GM19468 (cell line): ENCODE measurements around the gene SAMMSON.

Experiments
- ATAC-seq: cut with Tn5 transposase; IDR thresholded peaks from one replicate; pipeline ENCODE4 v1.9.1; 2021; ENCODE audit warnings: mild to moderate bottlenecking, moderate library complexity, moderate number of reproducible peaks; ENCODE audit not compliant: unreplicated experiment; ENCODE audit errors: extremely low read depth

SAMMSON gene

DNA sequence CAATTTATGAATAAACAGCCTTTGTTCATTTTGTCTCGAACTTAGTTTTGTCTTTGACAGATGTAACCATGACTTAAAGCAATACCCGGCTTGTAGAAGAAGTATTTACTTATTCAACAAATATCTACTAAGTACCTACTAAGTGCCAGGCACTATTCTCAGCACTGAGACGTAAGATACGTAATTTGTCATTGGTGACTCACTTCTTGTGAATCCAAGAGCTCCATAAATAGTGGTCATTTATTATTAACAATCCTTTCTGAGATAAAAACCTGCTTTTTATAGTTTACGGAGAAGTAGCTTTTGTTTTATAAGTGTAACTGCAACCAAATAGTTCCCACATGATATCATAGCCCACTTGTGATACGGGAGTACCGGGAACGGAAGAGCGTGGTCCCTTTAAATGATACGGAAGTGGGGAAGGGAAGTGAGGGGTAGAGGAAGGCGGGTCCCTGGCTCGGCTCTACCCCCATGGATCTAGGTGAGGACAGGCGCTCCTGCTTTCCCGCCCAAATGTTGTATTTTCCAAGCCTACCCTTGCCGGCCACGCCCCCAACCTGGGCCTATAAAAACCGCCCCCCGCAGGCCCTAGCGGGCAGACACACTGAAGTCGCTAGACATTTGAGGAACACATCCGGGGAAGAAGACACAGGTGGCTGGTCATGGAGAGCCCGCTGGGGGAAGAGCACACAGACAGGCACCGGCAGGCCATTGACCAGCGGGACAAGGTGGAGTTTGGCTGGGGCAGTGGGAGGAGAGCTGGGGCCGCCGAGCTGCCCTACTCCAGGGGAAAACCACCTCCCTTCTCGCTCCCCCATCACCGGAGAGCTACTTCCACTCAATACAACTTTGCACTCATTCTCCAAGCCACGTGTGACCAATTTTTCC is at the start of gene SAMMSON:
Gene SAMMSON, plus strand, starts transcription at position 594 of the 888 bp plus-strand sequence.
- ATAC-seq = no peak

DNA sequence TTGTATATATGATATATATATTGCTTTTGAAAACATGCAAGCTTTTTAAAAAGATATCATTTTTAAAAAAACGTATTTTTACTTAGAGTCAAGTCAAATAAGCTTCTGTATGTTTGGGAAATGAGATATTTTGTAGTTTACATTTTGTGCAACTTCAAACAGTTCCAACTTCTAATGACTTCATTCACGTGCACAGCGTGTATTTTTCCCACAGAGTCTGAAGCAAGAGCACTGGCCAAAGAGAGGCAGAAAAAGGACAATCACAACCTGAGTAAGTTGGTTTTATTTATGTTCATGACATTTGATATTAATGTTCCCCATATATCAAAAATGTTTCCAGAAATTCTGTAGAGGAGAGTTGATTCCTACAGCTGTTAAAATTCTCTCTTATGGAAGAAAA is 47.9 kb upstream of the SAMMSON start:
- no peak for ATAC-seq

DNA sequence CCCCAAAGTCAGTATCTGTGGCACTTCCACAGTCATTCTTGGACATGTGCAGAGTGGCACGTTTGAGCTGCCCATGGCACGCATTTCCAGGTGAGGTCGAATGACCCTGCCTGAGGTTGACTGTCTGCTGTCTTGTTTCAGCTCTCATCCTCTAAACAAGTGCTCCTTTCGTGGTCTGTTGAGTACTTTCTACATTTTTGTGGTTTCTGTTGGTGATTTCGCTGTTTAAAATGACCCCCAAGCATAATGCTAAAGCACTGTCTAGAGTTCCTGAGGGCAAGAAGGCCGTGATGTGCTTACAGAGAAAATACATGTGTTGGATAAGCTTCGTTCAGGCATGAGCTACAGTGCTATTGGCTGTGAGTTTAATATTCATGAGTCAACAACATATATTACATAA is 40.0 kb upstream of the SAMMSON start:
- ATAC-seq = no peak

DNA sequence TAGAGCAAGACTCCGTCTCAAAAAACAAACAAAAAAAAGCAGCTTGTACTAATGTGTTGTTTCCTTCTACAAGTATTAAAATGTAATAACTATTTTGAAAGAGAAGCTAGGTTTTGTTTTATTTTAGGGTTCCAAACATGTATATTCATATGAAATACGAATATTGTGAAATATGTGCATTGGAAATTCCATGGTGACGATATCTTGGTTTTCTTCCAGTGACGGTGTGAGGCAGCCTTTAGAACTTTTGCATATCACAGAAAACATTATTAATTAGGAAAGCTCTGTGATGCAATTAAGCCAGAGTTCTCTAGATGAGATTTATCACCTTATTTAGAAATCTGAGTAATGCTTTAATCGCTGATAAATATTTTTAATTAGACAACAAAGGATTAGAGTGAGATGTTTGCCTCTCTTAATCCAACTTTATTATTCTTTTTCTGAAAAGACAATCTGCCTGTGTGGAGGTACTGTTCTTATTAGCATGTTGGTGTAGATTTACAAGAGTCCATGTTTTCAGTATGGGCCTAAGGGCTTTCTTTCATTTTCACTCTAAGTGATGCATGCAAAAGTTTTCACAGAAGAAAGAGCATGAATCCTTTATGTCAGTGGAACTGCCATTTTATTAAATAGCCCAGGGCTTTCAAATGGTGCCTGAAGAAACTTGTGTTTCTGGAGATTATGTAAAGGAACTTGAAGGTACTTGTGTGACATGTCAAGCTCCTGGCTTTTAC is 37.7 kb upstream of the SAMMSON start:
- ATAC-seq = no peak

DNA sequence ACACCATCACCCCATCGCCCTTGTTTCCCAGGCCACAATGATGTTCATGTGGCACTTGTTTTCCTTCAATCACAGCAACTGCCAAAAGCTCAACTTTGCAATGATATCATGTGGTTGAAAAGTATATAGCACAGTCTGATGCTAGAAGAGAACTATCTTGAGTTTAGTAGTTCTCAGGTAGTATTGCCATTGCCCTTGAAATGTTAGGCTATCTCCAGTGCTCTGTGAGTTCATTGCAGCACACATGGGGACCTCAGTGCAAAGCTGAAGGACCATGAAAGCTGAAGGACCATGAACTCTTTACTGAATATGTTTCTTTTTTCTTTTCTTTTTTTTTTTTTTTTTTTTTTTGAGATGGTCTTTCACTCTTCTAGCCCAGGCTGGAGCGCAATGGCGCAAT is 35.9 kb upstream of the SAMMSON start:
- ATAC-seq = no peak

DNA sequence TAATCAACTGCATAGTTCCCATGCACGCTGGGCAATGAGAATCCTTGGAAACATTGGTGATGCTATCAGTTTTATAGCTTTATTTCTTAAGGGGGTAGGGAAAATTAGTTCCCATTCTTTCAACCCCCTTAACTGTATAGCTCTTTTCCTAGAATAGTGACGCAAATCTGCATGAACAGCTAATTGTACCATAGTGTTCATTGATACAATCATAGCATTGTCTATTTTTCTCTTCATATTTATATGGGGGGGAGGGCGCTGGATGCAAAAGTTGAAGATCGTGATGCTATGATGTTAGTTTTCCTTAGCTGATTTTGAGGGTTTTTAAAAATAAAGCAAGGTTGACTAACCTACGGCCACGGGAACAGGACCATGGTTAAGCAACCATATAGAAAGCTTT is 32.4 kb upstream of the SAMMSON start:
- ATAC-seq = no peak

DNA sequence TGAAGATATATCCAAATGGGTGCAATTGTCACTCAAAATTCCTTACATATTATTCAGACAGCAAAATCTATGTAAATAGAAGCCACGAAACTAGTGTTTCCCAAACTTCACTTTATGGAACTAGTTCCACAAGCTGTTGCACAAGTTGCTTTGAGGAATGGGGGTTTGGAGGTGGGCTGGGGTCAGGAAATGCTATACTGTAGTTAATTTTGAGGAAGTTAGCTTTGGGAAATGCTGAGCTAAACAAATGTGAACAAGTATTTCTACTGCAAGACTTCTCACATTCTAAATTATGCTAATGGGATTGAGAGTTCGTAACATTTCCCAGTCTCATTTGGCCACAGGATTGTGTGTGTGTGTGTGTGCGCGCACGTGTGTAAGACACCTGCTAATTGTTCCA is 28.7 kb upstream of the SAMMSON start:
- ATAC-seq = no peak

DNA sequence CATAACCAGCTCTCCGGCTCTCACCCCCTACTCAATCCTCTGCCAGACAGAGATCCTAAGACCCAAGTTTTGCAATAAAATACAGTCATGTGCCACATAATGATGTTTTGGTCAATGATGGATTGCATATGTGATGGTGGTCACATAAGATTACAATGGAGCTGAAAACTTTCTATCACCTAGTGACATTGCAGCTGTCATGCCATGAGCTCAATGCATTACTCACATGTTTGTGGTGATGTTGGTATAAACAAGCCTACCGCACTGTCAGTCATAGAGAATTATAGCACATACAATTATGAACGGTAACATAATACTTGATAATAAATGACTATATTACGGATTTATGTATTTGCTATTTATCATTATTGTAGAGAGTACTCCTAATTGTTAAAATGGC is 26.9 kb upstream of the SAMMSON start:
- ATAC-seq = no peak

DNA sequence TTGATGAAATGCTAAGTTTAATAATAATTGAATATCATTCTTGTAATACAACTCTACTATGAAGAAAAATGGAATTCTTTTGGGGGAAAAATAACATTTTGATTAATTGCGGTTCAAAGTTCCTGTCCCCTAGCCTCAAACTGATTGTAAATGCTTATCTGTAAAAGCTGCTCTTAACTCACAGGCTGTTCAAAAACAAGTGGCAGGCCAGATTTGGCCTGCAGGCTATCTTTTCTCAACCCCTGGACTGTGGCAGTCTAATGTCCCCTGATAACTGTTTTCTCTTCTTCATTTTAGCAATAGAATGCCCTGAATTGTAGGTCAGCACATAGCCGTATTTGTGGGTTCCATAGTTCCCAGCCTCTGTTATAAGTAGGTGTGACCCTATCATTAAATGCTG is 23.5 kb upstream of the SAMMSON start:
- no peak for ATAC-seq

DNA sequence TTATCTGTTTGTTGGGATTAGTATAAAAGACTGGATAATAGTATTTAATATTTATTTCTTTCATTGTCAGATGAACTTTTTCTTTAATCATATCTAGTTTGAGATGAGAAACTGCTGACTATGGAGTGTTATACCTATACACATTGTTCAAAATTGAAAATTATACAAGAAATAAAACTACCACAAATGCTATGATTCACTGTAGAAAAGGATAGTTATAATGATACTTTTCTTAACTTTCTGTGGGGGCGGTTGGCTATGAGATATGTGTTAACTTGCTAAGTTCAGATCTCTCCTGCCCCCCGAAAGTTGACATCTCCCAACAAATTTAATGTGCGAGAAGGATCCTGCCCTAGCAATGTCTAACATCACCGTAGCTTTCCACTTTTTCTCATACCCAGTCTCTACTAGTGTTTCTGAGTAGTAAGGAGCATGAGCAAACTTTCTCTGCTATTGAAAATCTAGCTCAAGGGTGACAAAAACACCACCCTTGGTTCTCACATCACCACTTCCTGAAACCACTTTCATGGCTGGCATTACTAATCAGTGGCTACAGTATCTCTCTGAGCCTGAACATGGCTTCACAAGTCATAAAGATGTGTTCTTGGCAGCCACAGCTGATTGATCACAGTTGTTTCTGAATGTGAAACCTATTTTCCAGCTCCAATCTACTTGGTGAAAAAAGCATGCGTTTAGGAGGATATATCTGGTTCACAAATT is 15.8 kb upstream of the SAMMSON start:
- no peak for ATAC-seq

DNA sequence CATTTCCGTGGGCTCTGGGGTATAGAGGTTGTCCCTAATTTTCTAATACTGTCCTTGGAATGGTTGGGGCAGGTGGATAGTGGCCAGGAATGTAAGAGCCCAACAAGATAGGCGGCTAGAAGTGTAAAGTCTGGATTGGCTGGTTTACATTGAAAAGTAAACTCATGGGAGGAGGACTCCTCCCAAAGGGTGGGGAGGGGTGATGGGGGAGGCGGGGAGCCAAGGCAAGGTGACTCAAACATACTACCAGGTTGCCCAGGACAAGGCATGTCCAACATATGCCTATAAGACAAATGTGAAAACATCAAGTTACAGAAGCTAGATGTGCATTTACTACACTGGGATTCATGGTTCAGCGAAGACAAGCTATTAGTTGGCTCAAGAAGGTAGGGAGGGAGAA is 14.3 kb upstream of the SAMMSON start:
- ATAC-seq = no peak

DNA sequence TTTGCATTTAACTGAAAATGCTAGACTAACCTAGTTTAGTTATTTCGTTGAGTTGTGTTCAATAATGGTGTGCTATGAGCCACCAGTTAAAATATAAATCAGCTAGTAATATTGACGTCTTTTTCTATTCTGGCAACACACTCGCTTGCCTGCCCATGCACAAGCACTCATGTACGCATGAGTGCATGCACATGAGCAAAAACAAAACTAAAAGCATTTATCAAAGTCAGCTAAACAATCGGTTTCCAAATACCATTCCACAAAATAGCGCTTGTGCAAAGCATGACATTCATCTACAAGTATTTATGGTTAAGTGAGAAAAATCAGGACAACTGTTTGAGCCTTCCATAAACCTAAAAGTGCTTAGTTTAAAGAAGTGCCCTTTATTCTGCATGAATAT is 13.1 kb upstream of the SAMMSON start:
- ATAC-seq = no peak

DNA sequence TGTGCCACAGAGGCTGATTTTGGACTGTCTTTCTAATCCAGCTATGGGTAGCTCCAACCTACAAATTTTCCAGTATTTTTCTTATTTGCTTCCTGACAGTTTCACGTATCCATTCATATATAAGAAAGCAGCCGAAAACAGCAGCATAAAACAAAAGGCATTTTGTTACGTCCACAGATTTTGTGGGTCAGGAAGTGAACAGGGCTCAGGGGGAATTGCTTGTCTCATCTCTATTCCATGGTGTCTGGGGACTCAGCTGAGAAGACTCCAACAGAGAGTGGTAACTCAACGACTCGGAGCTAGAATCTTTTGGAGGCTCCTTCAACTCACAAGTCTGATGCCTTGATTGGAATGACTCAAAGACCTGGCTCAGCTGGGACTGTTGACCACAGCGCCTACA is 11.7 kb upstream of the SAMMSON start:
- ATAC-seq = no peak

DNA sequence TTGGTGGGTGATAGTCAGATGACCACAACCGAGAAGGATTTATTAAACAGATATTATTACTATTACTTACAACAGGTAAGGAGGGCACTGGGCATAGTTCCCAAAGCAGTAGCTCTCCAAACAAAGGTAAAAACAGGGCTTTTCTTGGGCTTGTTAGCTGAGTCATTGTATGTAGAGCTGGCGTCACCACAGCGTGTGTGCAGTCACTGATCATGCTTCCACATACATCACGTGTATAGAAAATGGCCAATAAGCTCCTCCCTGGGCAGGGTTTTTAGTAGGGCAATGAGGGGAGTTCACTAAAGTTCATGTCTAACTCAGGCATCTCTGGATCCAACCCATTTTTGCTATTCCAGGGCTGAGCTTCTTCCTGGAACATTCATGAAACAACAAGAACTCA is 5.8 kb upstream of the SAMMSON start:
- ATAC-seq = no peak

DNA sequence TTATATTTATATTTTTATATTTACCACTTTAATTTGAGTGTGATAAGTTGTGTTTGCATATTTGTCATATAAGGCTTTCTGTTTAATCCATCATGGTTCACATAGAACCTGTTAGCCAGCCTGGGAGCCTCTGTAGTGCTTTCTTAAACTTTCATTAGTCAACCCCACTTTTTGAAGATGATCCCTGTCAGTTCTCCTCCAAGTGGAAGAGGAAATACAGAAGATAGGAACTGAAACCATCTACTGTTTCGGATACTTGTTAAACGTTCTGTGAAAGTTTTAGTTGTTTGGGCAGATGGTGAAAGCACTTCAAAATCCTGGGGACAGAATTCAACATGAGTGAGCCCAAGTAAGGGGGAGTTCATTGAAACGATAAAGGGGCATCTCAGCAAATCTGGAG is 4.6 kb upstream of the SAMMSON start:
- no peak for ATAC-seq

DNA sequence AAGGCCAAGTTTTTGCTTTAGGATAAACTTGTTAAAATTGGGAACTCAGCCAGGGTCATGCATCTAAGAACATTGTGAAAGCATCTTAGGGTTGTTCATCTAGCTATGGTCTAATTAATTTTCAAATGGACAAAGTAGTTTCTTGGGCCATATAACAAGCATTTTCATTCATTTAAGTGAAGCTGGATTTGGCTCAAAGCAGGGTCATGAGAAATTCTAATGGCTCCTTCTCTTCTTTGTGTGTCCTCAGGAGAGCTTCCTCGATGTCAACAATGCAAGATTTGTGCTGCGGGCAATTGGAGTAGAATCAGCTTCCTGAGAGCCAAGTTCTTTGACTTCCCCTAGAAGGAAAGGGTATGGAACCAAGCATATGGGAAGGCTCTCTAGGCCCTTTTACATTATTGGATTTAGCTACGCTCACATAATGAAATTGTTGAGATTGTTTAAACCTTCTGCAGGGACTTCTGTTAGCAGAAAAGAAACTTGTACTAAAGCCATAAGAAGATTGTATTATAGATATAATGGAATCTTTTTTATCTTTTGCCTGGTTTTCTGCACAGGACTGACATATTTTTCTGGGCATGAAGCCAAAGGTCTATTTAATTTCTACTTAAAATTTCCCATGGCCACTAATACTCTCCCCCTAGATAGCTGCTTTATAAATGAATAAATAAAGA is 1.8 kb upstream of the SAMMSON start:
- ATAC-seq = no peak

DNA sequence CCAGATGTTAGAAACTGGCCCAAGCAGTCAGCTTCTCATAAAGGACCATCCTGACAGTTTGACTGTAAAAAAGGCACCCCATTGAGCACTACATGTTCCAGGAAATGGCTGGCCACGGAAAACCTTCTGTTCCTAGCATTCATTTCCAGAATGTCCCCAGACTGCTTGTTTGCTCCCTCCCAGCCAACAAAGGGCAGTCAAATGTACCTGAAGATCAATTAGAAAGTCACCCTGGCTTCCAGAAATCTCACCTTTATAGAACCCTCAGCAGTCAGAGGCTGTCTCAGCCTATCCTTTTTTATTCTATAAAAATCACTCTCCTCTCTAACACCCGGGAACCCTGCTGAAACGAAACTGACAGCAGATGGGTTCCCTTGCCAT is 784 bp upstream of the SAMMSON start:
- ATAC-seq = no peak

DNA sequence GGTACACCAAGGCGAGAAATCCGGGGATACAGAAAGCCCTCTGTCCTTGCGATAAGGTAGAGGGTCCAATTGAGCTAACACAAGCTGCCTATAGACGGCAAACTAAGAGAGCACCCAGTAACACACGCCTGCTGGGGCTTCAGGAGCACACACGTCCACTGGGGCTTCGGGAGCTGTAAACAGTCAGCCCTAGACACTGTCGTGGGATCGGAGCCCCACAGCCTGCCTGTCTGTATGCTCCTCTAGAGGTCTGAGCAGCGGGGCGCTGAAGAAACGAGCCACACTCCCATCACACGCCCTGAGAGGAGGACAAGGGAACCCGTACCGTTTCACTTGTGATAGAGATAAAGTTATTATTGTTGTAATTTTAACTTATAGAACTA is 486 bp downstream of the SAMMSON start:
- ATAC-seq = no peak

DNA sequence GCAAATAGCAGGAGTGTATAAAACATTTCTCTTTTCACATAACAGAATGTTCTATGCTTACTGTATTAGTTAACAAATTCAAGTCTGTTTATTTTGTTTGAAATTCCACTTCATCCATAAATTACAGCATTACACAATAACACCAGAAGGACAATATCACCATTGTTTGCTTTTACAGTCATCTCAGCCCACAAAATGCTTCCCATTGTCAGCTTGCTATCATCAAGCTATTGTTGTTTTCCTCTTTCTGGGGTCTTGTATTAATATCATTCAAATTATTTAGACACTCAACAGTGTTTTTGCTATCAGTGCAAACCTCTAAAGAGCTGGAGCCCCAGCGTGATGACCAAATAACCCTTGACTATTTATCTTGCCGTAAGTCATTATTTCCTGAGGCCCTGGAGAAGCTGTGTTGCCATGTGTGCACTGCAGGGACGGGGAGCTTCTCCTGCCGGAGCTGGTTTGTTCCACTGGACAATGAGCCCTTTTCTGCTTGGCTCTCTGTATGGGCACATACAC is 1.1 kb downstream of the SAMMSON start:
- ATAC-seq = no peak

DNA sequence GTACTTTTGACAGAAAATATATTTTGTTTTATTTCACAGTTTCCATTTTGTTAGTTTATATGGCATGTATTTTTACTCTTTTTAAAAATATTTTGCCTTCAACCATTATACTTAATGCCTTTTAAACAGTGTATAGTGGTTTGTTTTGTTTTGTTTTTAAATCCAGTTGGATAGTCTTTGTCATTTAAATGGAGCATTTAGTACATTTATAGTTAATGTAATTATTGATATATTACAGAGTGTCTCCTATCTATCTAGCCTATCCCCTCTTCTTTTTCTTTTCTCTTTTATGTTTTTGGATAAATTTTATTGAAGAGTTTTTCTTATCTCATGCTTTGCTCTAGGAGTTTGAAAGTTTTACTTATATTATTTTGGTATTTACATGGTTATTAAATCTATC is 3.6 kb downstream of the SAMMSON start:
- ATAC-seq = no peak
